Stimulated activated CD8-positive, alpha-beta memory T cell treated with anti-CD3 and anti-CD28 coated beads, Interleukin-15, amount 100 ng/mL, for 4 hours (primary cell): Measurements from ENCODE around the gene ASH1L.
"Not testable (repeated sequence)": the region's sequence is repeated elsewhere in the genome, so short reads cannot be mapped to it uniquely, and the experiment has no call there.

ENCODE experiments used
- DNase-seq, 2 donors: peaks; one replicate each; pipeline ENCODE4 v3.0.0-alpha.2; 2020; ENCODE audit warnings: low read depth in 2 of 2

Gene ASH1L

GRCh38 chr1:155561779-155562580 is 623 bp downstream of the ASH1L start:
- peak in 1 of 2 donors; percentile 28 for DNase-seq

DNA sequence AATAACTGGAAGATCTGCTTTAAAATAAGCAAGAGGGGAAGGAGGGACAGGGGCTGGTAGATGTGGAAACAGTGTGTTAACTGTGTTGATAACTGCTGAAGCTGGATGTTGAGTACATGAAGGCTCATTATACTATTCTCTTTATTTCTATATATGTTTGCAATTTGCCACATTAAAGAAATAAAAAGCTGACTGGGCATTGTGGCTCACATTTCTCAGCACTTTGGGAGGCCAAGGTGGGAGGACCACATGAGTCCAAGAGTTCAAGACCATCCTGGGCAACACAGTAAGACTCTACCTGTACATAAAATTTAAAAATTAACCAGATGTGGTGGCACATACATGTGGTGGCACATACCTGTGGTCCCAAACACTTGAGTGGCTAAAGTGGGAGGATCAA is 6.7 kb downstream of the ASH1L start:
- DNase-seq, result no peak

GRCh38 chr1:155553349-155553748 is 9.3 kb downstream of the ASH1L start:
- DNase-seq, result no peak

DNA sequence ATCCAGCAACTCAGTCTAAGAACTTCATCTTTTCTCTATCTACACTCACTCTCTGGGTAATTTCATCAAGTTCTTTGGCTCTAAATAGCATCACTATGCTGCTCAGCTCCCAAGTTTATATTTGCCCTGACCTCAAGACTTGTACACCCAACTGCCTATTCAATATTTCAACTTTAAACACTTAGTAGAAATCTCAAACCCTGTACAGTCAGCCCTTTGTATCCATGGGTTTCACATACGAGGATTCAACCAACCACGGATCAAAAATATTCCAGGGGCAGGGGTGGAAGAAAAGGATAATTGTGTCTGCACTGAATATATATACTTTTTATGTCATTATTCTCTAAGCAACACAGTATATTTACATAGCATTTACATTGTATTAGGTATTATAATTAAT is 13.9 kb downstream of the ASH1L start:
- no peak for DNase-seq

- no peak for DNase-seq
Observed at GRCh38 chr1:155540000-155540874, 22.4 kb downstream of the ASH1L start.

- DNase-seq, result no peak
Observed at GRCh38 chr1:155537193-155537592, 25.4 kb downstream of the ASH1L start.

DNA sequence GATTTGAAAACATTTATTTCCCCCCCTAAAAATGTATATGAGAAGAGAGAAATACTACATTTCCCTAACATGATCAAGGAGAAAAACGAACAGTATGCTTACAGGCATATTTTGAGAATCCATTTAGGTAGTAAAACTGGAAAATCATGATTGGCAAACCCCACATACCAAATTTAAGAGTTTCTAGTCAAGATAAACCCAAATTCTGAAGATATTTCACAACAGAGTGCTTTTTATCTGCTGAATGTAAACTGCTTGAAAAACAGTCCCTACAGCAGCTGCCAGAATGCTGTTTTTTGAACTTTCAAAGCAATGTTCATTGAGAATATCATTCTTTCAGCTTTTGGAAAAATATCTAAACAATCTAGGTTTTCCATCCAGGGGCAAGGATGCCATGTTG is 31.0 kb downstream of the ASH1L start:
- DNase-seq, result no peak

GRCh38 chr1:155529929-155530328 is 32.7 kb downstream of the ASH1L start:
- DNase-seq, result no peak

DNA sequence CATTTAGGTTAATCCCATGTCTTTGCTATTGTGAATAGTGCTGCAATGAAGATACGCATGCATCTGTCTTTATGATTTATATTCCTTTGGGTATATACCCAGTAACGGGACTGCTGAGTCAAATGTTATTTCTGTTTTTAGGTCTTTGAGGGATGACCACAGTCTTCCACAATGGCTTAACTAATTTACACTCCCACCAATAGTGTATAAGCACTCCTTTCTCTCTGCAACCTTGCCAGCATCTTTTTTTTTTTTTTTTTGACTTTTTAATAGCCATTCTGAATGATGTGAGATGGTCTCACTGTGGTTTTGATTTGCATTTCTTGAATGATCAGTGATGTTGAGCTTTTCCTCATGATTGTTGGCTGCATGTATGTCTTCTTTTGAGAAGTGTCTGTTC is 33.5 kb downstream of the ASH1L start:
- no peak for DNase-seq

- DNase-seq, result no peak
Observed at GRCh38 chr1:155527677-155528076, 34.9 kb downstream of the ASH1L start.

- no peak for DNase-seq
Observed at GRCh38 chr1:155526356-155526755, 36.2 kb downstream of the ASH1L start.

- DNase-seq, result no peak
Observed at GRCh38 chr1:155522069-155522468, 40.5 kb downstream of the ASH1L start.

DNA sequence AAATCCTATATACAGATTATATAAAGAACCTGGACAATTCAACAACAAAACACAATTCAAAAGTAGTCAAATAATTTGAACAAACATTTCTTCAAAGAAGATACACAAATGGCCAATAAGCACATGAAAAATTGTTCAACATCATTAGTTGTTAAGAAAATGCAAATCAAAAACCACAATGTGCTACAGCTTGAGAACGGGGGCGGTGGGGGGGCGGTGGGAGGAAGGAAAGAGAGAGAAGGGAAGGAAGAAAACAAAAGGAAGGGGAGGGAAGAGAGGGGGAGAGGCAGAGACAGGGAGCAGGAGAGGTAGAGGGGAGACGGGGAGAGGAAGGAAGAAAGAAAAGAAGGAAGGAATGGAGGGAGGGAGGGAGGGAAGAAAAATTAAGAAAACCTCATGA is 44.1 kb downstream of the ASH1L start:
- no peak for DNase-seq

DNA sequence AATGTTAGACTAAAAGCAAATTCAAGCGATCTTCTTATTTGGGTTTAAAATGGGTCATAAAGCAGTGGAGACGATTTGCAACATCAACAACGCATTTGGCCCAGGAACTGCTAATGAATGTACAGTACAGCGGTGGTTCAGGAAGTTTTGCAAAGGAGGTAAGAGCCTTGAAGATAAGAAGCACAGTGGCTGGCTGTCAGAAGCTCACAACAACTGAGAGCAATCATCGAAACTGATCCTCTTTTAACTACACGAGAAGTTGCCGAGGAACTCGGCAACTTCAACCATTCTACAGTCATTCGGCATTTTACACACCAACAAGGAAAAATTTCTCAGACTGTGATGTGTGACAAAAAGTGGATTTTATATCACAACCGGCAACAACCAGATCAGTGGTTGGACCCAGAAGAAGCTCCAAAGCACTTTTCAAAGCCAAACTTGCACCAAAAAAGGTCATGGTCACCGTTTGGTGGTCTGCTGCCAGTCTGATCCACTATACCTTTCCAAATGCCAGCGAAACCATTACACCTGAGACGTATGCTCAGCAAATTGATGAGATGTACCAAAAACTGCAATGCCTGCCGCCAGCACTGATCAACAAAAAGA is 47.9 kb downstream of the ASH1L start:
- no peak for DNase-seq

DNA sequence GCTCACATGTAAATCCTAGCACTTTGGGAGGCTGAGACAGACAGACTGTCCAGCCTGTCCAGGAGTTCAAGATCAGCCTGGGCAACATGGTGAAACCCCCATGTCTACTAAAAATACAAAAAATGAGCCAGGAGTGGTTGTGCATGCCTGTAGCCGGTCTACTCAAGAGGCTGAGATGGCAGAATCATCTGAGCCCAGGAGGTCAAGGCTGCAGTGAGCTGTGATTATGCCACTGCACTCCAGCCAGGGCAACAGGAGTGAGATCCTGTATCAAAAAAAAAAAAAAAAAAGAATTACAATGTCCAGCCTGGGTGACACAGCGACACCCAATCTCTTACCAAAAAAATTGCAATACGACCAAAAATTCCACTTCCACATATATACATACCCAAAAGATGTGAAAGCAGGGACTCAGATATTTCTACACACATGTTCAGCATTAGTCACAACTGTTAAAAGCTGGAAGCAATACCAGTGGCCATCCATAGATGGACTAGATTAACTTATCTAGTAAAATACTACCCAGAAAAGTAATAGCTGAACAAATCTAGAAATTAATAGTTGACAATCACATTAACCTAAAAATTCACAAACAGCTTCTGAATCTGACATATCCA is 49.2 kb downstream of the ASH1L start:
- no peak for DNase-seq

GRCh38 chr1:155511385-155511784 is 51.2 kb downstream of the ASH1L start:
- not testable (repeated sequence) for DNase-seq

DNA sequence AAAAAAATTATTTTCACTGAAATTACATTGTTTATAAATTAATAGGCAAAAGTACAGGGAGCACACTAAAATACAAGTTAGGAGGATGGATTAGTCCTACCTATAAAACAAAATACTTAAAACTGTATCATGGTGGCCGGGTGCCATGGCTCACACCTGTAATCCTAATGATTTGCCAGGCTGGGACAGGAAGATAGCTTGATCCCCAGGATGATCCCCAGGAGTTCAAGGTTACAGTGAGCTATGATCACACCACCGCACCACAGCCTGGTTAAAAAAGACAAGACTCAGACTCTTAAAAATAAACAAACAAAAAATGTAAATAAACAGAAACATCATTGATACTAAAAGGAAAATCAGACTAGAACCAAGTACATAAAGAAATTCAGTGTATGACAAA is 53.5 kb downstream of the ASH1L start:
- no peak for DNase-seq

GRCh38 chr1:155507945-155508344 is 54.7 kb downstream of the ASH1L start:
- DNase-seq, result no peak

DNA sequence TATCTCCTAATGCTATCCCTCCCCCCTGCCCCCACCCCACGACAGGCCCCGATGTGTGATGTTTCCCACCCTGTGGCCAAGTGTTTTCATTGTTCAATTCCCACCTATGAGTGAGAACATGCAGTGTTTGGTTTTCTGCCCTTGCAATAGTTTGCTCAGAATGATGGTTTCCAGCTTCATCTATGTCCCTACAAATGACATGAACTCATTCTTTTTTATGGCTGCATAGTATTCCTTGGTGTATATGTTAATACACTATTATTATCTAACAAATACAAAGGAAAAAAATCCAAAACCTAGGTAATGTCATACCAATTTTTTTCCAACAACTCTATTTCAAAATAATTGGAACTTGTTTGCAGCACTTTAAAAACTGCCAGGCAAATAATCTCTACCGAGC is 56.6 kb downstream of the ASH1L start:
- DNase-seq, result not testable (repeated sequence)

DNA sequence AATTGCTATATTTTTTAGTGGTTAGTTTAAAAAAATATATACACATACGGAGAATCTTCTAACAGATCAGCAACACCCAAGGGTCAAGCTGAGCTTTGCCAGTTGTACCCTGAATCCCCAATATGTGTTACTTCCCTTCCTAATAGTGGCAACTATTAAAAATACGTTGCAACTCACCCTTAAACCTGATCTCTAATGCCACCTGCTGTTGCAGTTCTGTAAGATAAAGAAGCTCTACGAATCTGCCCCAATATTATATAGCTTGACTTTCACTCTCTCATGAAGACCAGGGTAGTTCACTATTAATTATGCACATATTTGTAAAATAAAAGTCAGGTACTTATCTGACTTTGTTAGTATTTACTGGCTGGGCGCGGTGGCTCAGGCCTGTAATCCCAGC is 58.4 kb downstream of the ASH1L start:
- DNase-seq, result no peak

GRCh38 chr1:155499953-155500639 is 62.5 kb downstream of the ASH1L start:
- no peak for DNase-seq

- DNase-seq, result no peak
Observed at GRCh38 chr1:155499263-155499662, 63.3 kb downstream of the ASH1L start.
